Fibroblast of skin of left biceps (primary cell): Measurements from ENCODE around the gene POLR3A.

Experiments used
- DNase-seq, 2 experiments: peaks; one replicate each; pipeline ENCODE4 v3.0.0-alpha.2; 2013; ENCODE audit warnings: low read depth in 2 of 2

POLR3A gene

GRCh38 chr10:77944519-77944918 lies 84.8 kb downstream of the POLR3A start:
- peak; percentile 98 for DNase-seq

- DNase-seq: peak; percentile 86 to 88
Measured at GRCh38 chr10:77943121-77943901, 86.0 kb downstream of the POLR3A start.

GRCh38 chr10:77941790-77942189 lies 87.5 kb downstream of the POLR3A start:
- DNase-seq: no peak

GRCh38 chr10:77940627-77941026 lies 88.7 kb downstream of the POLR3A start:
- no peak for DNase-seq

- DNase-seq: no peak
Measured at GRCh38 chr10:77940225-77940624, 89.1 kb downstream of the POLR3A start.

- peak in 1 of 2 experiments; percentile 47 for DNase-seq
Measured at GRCh38 chr10:77939561-77940001, 89.7 kb downstream of the POLR3A start.

GRCh38 chr10:77936697-77937567 lies 92.4 kb downstream of the POLR3A start:
- DNase-seq: no peak

- DNase-seq: no peak
Measured at GRCh38 chr10:77932016-77932715, 97.1 kb downstream of the POLR3A start.

GRCh38 chr10:77927402-77928246 lies 101.7 kb downstream of the POLR3A start:
- DNase-seq: no peak

- no peak for DNase-seq
Measured at GRCh38 chr10:77926566-77927401, 102.5 kb downstream of the POLR3A start, which contains the start of gene DLG5. Gene DLG5, minus strand, starts transcription at chr10:77926755. Its CDS starts 235 bp downstream, at chr10:77926520.

- DNase-seq: no peak
Measured at GRCh38 chr10:77925795-77926565, 103.3 kb downstream of the POLR3A start.

GRCh38 chr10:77925410-77925794 lies 103.9 kb downstream of the POLR3A start:
- DNase-seq: no peak

- DNase-seq: no peak
Measured at GRCh38 chr10:77922566-77923179, 106.6 kb downstream of the POLR3A start.

GRCh38 chr10:77922055-77922454 lies 107.3 kb downstream of the POLR3A start:
- DNase-seq: no peak

- no peak for DNase-seq
Measured at GRCh38 chr10:77921395-77921794, 107.9 kb downstream of the POLR3A start.

- DNase-seq: no peak
Measured at GRCh38 chr10:77920495-77920894, 108.8 kb downstream of the POLR3A start.

- DNase-seq: peak in 1 of 2 experiments; percentile 50
Measured at GRCh38 chr10:77919713-77920108, 109.6 kb downstream of the POLR3A start.
